ENCODE measurements around the gene PRDX1. TPM values are rescaled to one million over a fixed set of nuclear protein-coding genes. Genes with fewer than 3 reads are reported as not detected.

The PRDX1 gene
- total and polyA plus RNA-seq, 2 experiments from 2014 or later = 474 to 775 TPM

- Histone ChIP-seq H3K4me3 (no peak overlapping the region), H4K20me1 (ENCODE audit: insufficient read depth) (no peaks in the 10 kb centered on the region), H3K27ac (no peak overlapping the region), H3K9ac (no peak overlapping the region), H3K9me3 (ENCODE audit: low read depth) (no peaks in the 10 kb centered on the region), H3F3A (ENCODE audit: insufficient read depth) (peaks cover 80% of the 10 kb centered on the region), H3K4me1 (ENCODE audit: insufficient read depth) (no peaks in the 10 kb centered on the region), H3K9me2 (ENCODE audit: insufficient read depth) (no peaks in the 10 kb centered on the region), H3K27me3 (replicated peaks; ENCODE audit: insufficient read depth) (no peaks in the 10 kb centered on the region), H2AFZ (no peak overlapping the region), H3K79me2 (ENCODE audit: insufficient read depth) (peaks cover 27% of the 10 kb centered on the region), H3K4me2 (ENCODE audit: unreplicated experiment) (no peak overlapping the region), H3K36me3 (ENCODE audit: low read depth) (peaks cover 58% of the 10 kb centered on the region)
- in situ Hi-C loops (cut with MboI) = no loop called here
- DNase-seq = no peak
- TF ChIP-seq EZH2phosphoT487 (IDR thresholded peaks at IDR 0.05; ENCODE audit: insufficient read depth, low read depth) (no peak), EZH2 (IDR thresholded peaks at IDR 0.05; ENCODE audit: insufficient read depth, poor library complexity, severe bottlenecking) (no peak)
- WGBS, 2 experiments (ENCODE audit: low coverage in 1 of 2, low lambda C conversion rate in 2 of 2, missing lambda C conversion rate in 2 of 2) = 88% methylated on average over 4 of the region's 4 CpGs
These were observed 10.6 kb downstream of the PRDX1 start for GRCh38 chr1:45510972-45511527.

GRCh38 chr1:45510036-45510971 lies 11.4 kb downstream of the PRDX1 start:
- Histone ChIP-seq H4K20me1 (ENCODE audit: insufficient read depth) (no peaks in the 10 kb centered on the region), H3K9ac (no peak overlapping the region), H3K9me3 (ENCODE audit: low read depth) (no peaks in the 10 kb centered on the region), H3K27ac (no peak overlapping the region), H3K9me2 (ENCODE audit: insufficient read depth) (no peaks in the 10 kb centered on the region), H3K4me1 (ENCODE audit: insufficient read depth) (no peaks in the 10 kb centered on the region), H2AFZ (no peak overlapping the region), H3K36me3 (ENCODE audit: low read depth) (peaks cover 52% of the 10 kb centered on the region), H3F3A (ENCODE audit: insufficient read depth) (peaks cover 74% of the 10 kb centered on the region), H3K27me3 (replicated peaks; ENCODE audit: insufficient read depth) (no peaks in the 10 kb centered on the region), H3K79me2 (ENCODE audit: insufficient read depth) (peaks cover 22% of the 10 kb centered on the region), H3K4me2 (ENCODE audit: unreplicated experiment) (no peak overlapping the region), H3K4me3 (no peak overlapping the region)
- 70 to 73% methylated on average over 9 of the region's 9 CpGs for WGBS, 2 experiments (ENCODE audit: low coverage in 1 of 2, low lambda C conversion rate in 2 of 2, missing lambda C conversion rate in 2 of 2)
- in situ Hi-C loops (cut with MboI) = no loop called here
- TF ChIP-seq EZH2 (IDR thresholded peaks at IDR 0.05; ENCODE audit: insufficient read depth, poor library complexity, severe bottlenecking) = no peak
- no peak for TF ChIP-seq EZH2phosphoT487 (IDR thresholded peaks at IDR 0.05; ENCODE audit: insufficient read depth, low read depth)
- DNase-seq = no peak

GRCh38 chr1:45508295-45509151 lies 13.2 kb downstream of the PRDX1 start:
- no peaks in the 10 kb centered on the region for H3K27me3 ChIP-seq (replicated peaks; ENCODE audit: insufficient read depth)
- H3K27ac ChIP-seq = no peak overlapping the region
- TF ChIP-seq EZH2 (IDR thresholded peaks at IDR 0.05; ENCODE audit: insufficient read depth, poor library complexity, severe bottlenecking) (no peak), EZH2phosphoT487 (IDR thresholded peaks at IDR 0.05; ENCODE audit: insufficient read depth, low read depth) (no peak)
- H3K36me3 ChIP-seq (ENCODE audit: low read depth) = peaks cover 38% of the 10 kb centered on the region
- H3K79me2 ChIP-seq (ENCODE audit: insufficient read depth) = peaks cover 8% of the 10 kb centered on the region
- no peaks in the 10 kb centered on the region for H3K9me3 ChIP-seq (ENCODE audit: low read depth)
- no peaks in the 10 kb centered on the region for H3K4me1 ChIP-seq (ENCODE audit: insufficient read depth)
- in situ Hi-C loops (cut with MboI) = no loop called here
- H3K4me3 ChIP-seq = no peak overlapping the region
- no peak overlapping the region for H3K4me2 ChIP-seq (ENCODE audit: unreplicated experiment)
- H3K9ac ChIP-seq = no peak overlapping the region
- no peaks in the 10 kb centered on the region for H4K20me1 ChIP-seq (ENCODE audit: insufficient read depth)
- no peak overlapping the region for H2AFZ ChIP-seq
- peak; percentile 44 for DNase-seq
- WGBS, 2 experiments (ENCODE audit: low coverage in 1 of 2, low lambda C conversion rate in 2 of 2, missing lambda C conversion rate in 2 of 2) = 80 to 82% methylated on average over 15 of the region's 15 CpGs
- H3F3A ChIP-seq (ENCODE audit: insufficient read depth) = peaks cover 58% of the 10 kb centered on the region
- no peaks in the 10 kb centered on the region for H3K9me2 ChIP-seq (ENCODE audit: insufficient read depth)

- H3K27ac ChIP-seq = no peak overlapping the region
- H3K9ac ChIP-seq = no peak overlapping the region
- no peaks in the 10 kb centered on the region for H3K4me1 ChIP-seq (ENCODE audit: insufficient read depth)
- in situ Hi-C loops (cut with MboI) = no loop called here
- peaks cover 2% of the 10 kb centered on the region for H3K79me2 ChIP-seq (ENCODE audit: insufficient read depth)
- H4K20me1 ChIP-seq (ENCODE audit: insufficient read depth) = no peaks in the 10 kb centered on the region
- H2AFZ ChIP-seq = no peak overlapping the region
- 91 to 92% methylated on average over 4 of the region's 4 CpGs for WGBS, 2 experiments (ENCODE audit: low coverage in 1 of 2, low lambda C conversion rate in 2 of 2, missing lambda C conversion rate in 2 of 2)
- H3K27me3 ChIP-seq (replicated peaks; ENCODE audit: insufficient read depth) = no peaks in the 10 kb centered on the region
- no peak overlapping the region for H3K4me2 ChIP-seq (ENCODE audit: unreplicated experiment)
- no peak for DNase-seq
- no peaks in the 10 kb centered on the region for H3K9me2 ChIP-seq (ENCODE audit: insufficient read depth)
- H3K9me3 ChIP-seq (ENCODE audit: low read depth) = no peaks in the 10 kb centered on the region
- peaks cover 31% of the 10 kb centered on the region for H3K36me3 ChIP-seq (ENCODE audit: low read depth)
- TF ChIP-seq EZH2 (IDR thresholded peaks at IDR 0.05; ENCODE audit: insufficient read depth, poor library complexity, severe bottlenecking) (no peak), EZH2phosphoT487 (IDR thresholded peaks at IDR 0.05; ENCODE audit: insufficient read depth, low read depth) (no peak)
- no peak overlapping the region for H3K4me3 ChIP-seq
- peaks cover 52% of the 10 kb centered on the region for H3F3A ChIP-seq (ENCODE audit: insufficient read depth)
These were observed 13.8 kb downstream of the PRDX1 start for GRCh38 chr1:45507893-45508292.

Data from GM23248 (cell line).